Measurements from ENCODE around the gene SPATA19. TPM values are rescaled to one million over a fixed set of nuclear protein-coding genes. Genes with fewer than 3 reads are reported as not detected.

SPATA19 gene, protein sequence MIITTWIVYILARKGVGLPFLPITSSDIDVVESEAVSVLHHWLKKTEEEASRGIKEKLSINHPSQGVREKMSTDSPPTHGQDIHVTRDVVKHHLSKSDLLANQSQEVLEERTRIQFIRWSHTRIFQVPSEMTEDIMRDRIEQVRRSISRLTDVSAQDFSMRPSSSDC
- total RNA-seq (2014; rRNA removed; shearing (Covaris generic)) (not detected in 2 replicates), total RNA-seq (2022) (not detected in 2 replicates), Bru-seq, nascent RNA (not detected), BruChase-seq, experiment 1, labeled RNA remaining after a 6-hour chase (not detected), BruChase-seq, experiment 2, labeled RNA remaining after a 2-hour chase (not detected)
- long read RNA-seq: 0 reads

DNA sequence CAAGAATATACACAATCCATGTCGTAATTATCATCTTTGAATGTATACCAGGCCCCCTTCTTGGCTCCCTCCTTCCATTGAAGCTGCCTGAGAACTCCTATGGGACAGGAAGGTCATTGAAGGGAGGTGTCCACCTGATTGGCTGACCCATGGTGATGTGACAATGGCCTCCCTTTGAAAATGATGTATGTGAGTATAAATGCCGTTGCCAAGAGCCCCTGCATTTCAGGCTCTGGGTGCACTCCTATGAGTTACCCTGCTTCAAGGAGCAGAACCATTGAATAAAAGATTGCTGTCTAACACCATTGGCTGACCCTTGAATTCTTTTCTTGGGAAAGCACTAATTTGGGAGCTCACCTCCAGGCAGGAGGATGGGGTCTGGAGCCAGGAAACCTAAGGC lies at the start of gene SPATA19:
Gene SPATA19, minus strand, starts transcription at position 101 of the 400 bp plus-strand sequence. Its CDS starts 67 bp downstream, at position 34.
- intact Hi-C loops (cut with micrococcal nuclease; ENCODE audit: unreplicated experiment): no loop called here
- Histone ChIP-seq H3K27ac (ENCODE audit: low read depth, low read length, poor library complexity, severe bottlenecking) (no peak within 1 kb of the TSS), H3K79me2 (ENCODE audit: insufficient read depth, low read depth, low read length) (no peaks in the 10 kb centered on the region), H3K9me2 (ENCODE audit: insufficient read depth, low read length) (no peaks in the 10 kb centered on the region), H2AFZ (ENCODE audit: low read length) (no peak within 1 kb of the TSS), H3K9me3 (ENCODE audit: low read length) (no peaks in the 10 kb centered on the region), H3K4me1 (ENCODE audit: insufficient read depth, low read length, poor library complexity, severe bottlenecking) (no peaks in the 10 kb centered on the region), H4K20me1 (ENCODE audit: insufficient read depth, low read length) (no peaks in the 10 kb centered on the region), H3K4me2 (ENCODE audit: low read length) (no peak within 1 kb of the TSS), H3K4me3 (ENCODE audit: low read depth, low read length, poor library complexity, severe bottlenecking) (no peak within 1 kb of the TSS), H3K36me3 (ENCODE audit: insufficient read depth, low read length) (no peaks in the 10 kb centered on the region)
- no peak for TF ChIP-seq EZH2phosphoT487 (IDR thresholded peaks at IDR 0.05; ENCODE audit: borderline replicate concordance, low read depth, low read length)
- TF ChIP-seq CTCF (conservative IDR thresholded peaks at IDR 0.05; ENCODE audit: low read length): no peak
- DNase-seq (ENCODE audit: low spot score): no peak
- CTCF ChIA-PET (ENCODE audit: unreplicated experiment): no interaction called here
- POLR2A ChIA-PET: no interaction called here
- BruUV-seq (replicated peaks): no TSS peak

GRCh38 chr11:133895061-133895479 lies 49.8 kb upstream of the SPATA19 start:
- Histone ChIP-seq H3K79me2 (ENCODE audit: insufficient read depth, low read depth, low read length) (no peaks in the 10 kb centered on the region), H3K27ac (ENCODE audit: low read depth, low read length, poor library complexity, severe bottlenecking) (no peak overlapping the region), H3K4me3 (ENCODE audit: low read depth, low read length, poor library complexity, severe bottlenecking) (no peak overlapping the region), H3K9me3 (ENCODE audit: low read length) (no peaks in the 10 kb centered on the region), H3K36me3 (ENCODE audit: insufficient read depth, low read length) (no peaks in the 10 kb centered on the region), H3K4me2 (ENCODE audit: low read length) (no peak overlapping the region), H3K4me1 (ENCODE audit: insufficient read depth, low read length, poor library complexity, severe bottlenecking) (peaks cover 8% of the 10 kb centered on the region), H2AFZ (ENCODE audit: low read length) (no peak overlapping the region), H3K9me2 (ENCODE audit: insufficient read depth, low read length) (no peaks in the 10 kb centered on the region), H4K20me1 (ENCODE audit: insufficient read depth, low read length) (no peaks in the 10 kb centered on the region)
- no peak for TF ChIP-seq CTCF (conservative IDR thresholded peaks at IDR 0.05; ENCODE audit: low read length)
- no peak for TF ChIP-seq EZH2phosphoT487 (IDR thresholded peaks at IDR 0.05; ENCODE audit: borderline replicate concordance, low read depth, low read length)
- BruUV-seq (replicated peaks): no TSS peak
- CTCF ChIA-PET (ENCODE audit: unreplicated experiment): no interaction called here
- intact Hi-C loops (cut with micrococcal nuclease; ENCODE audit: unreplicated experiment): no loop called here
- POLR2A ChIA-PET: no interaction called here
- peak; percentile 3 for DNase-seq (ENCODE audit: low spot score)

DNA sequence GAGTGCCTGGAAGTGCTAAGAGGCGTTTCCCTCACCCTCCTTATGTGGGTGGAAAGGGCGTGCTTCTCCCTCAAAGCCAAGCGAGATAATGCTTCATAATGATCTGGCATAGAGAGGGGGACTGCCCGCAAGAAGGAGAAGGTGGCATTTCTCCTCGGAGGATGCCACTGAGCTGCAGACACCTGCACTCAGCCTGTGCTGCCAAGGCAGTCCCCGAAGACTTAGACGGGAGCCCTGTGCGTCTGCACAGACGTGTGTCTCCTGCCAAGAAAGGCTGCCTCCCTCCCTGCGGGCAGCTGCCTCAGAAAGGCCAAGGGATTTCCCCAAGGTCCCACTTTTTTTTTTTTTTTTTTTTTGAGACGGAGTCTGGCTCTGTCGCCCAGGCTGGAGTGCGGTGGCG lies 48.1 kb upstream of the SPATA19 start:
- no TSS peak for BruUV-seq (replicated peaks)

More for the DNA sequence above, 48.1 kb upstream of the SPATA19 start:
- ChIA-PET POLR2A (interaction anchor here (0.7 kb wide), 1 partner anchor 1595 kb away, joined by 7 read pairs; no protein-coding TSS in a partner anchor), CTCF (ENCODE audit: unreplicated experiment) (interaction anchor here (0.6 kb wide), 1 partner anchor 185 kb away, joined by 3 read pairs; no protein-coding TSS in a partner anchor)
- Histone ChIP-seq H4K20me1 (ENCODE audit: insufficient read depth, low read length) (no peaks in the 10 kb centered on the region), H3K4me2 (ENCODE audit: low read length) (no peak overlapping the region), H3K9me3 (ENCODE audit: low read length) (no peaks in the 10 kb centered on the region), H3K4me1 (ENCODE audit: insufficient read depth, low read length, poor library complexity, severe bottlenecking) (peaks cover 8% of the 10 kb centered on the region), H3K27ac (ENCODE audit: low read depth, low read length, poor library complexity, severe bottlenecking) (no peak overlapping the region), H3K9me2 (ENCODE audit: insufficient read depth, low read length) (no peaks in the 10 kb centered on the region), H3K4me3 (ENCODE audit: low read depth, low read length, poor library complexity, severe bottlenecking) (no peak overlapping the region), H3K36me3 (ENCODE audit: insufficient read depth, low read length) (no peaks in the 10 kb centered on the region), H3K79me2 (ENCODE audit: insufficient read depth, low read depth, low read length) (no peaks in the 10 kb centered on the region), H2AFZ (ENCODE audit: low read length) (no peak overlapping the region)
- TF ChIP-seq CTCF (conservative IDR thresholded peaks at IDR 0.05; ENCODE audit: low read length) (no peak), EZH2phosphoT487 (IDR thresholded peaks at IDR 0.05; ENCODE audit: borderline replicate concordance, low read depth, low read length) (no peak)
- DNase-seq (ENCODE audit: low spot score): no peak
- intact Hi-C loops (cut with micrococcal nuclease; ENCODE audit: unreplicated experiment): no loop called here
